ENCODE data around the gene DGKH. TPM values are rescaled to one million over a fixed set of nuclear protein-coding genes. Genes with fewer than 3 reads are reported as not detected.

The DGKH gene
- total RNA-seq, 2 experiments from 2014 or later: 6.0 TPM

DNA sequence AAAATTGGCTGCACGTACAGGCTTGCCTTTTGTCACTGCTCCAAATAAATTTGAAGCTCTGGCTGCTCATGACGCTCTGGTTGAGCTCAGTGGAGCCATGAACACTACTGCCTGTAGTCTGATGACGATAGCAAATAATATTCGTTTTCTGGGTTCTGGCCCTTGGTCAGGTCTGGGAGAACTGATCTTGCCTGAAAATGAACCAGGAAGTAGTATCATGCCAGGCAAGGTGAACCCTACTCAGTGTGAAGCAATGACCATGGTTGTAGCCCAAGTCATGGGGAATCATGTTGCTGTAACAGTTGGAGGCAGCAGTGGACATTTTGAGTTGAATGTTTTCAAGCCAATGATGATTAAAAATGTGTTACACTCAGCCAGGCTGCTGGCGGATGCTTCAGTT, 207.4 kb downstream of the DGKH start:
- Mint-ChIP-seq H3K4me1 (ENCODE audit: low read depth) (peaks cover 9% of the 10 kb centered on the region), H3K27ac (no peak overlapping the region), H3K4me3 (no peak overlapping the region), H3K9me3 (no peaks in the 10 kb centered on the region), H3K36me3 (ENCODE audit: low read depth) (no peaks in the 10 kb centered on the region), H3K27me3 (peaks cover 9% of the 10 kb centered on the region)
- ATAC-seq (ENCODE audit: poor library complexity) (no peak), DNase-seq (no peak)
- no peaks in the 10 kb centered on the region for H3K27me3 ChIP-seq (ENCODE audit: control insufficient read depth in 1 of 2, insufficient read depth in 2 of 2, low read length in 2 of 2)
- H3K27ac ChIP-seq (ENCODE audit: low read depth in 1 of 2, low read length in 2 of 2): no peak overlapping the region
- ChIA-PET POLR2A (no interaction called here), CTCF (no interaction called here)
- intact Hi-C loops (cut with DNase I, micrococcal nuclease): no loop called here
- no peaks in the 10 kb centered on the region for H3K36me3 ChIP-seq (ENCODE audit: insufficient read depth, low read length)
- no peaks in the 10 kb centered on the region for H3K4me1 ChIP-seq (ENCODE audit: insufficient read depth, low read length)
- H3K9me3 ChIP-seq (ENCODE audit: control insufficient read depth in 1 of 2, insufficient read depth in 1 of 2, low read length in 2 of 2): no peaks in the 10 kb centered on the region
- no peak overlapping the region for H3K4me3 ChIP-seq (ENCODE audit: low read length)
- TF ChIP-seq, protein P1, sequence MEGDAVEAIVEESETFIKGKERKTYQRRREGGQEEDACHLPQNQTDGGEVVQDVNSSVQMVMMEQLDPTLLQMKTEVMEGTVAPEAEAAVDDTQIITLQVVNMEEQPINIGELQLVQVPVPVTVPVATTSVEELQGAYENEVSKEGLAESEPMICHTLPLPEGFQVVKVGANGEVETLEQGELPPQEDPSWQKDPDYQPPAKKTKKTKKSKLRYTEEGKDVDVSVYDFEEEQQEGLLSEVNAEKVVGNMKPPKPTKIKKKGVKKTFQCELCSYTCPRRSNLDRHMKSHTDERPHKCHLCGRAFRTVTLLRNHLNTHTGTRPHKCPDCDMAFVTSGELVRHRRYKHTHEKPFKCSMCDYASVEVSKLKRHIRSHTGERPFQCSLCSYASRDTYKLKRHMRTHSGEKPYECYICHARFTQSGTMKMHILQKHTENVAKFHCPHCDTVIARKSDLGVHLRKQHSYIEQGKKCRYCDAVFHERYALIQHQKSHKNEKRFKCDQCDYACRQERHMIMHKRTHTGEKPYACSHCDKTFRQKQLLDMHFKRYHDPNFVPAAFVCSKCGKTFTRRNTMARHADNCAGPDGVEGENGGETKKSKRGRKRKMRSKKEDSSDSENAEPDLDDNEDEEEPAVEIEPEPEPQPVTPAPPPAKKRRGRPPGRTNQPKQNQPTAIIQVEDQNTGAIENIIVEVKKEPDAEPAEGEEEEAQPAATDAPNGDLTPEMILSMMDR (IDR thresholded peaks at IDR 0.05): no peak

DNA sequence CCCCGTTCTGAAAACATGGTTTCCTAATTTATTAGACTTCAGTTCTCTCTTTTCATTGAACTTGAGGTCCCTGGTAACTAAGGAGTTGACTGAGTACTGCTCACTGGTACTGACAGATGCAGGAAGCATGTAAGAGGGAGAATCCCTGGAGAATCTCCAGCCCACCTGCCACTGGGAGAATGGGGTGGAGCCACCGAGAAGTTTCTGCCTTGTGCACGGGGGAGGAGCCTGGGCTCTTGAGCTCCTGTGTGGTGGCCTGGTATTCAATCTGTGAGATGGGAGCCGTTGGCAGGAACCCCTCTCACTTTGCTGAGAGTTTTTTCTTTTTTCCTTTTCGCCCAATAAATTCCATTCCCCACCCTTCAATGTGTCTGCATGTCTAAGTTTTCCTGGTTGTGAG, 210.3 kb downstream of the DGKH start:
- POLR2A ChIA-PET: interaction anchor here (0.8 to 1.4 kb wide), 2 partner anchors 11 to 13 kb away, joined by 3 to 7 read pairs; partner anchors contain the start of gene AKAP11
- Mint-ChIP-seq H3K4me3 (no peak overlapping the region), H3K9me3 (no peaks in the 10 kb centered on the region), H3K27ac (no peak overlapping the region), H3K27me3 (peaks cover 5% of the 10 kb centered on the region), H3K4me1 (ENCODE audit: low read depth) (peaks cover 9% of the 10 kb centered on the region), H3K36me3 (ENCODE audit: low read depth) (no peaks in the 10 kb centered on the region)
- ATAC-seq (ENCODE audit: poor library complexity) (no peak), DNase-seq (no peak)
- H3K36me3 ChIP-seq (ENCODE audit: insufficient read depth, low read length): no peaks in the 10 kb centered on the region
- H3K4me3 ChIP-seq (ENCODE audit: low read length): no peak overlapping the region
- intact Hi-C loops (cut with DNase I, micrococcal nuclease): no loop called here
- H3K4me1 ChIP-seq (ENCODE audit: insufficient read depth, low read length): no peaks in the 10 kb centered on the region
- no peak overlapping the region for H3K27ac ChIP-seq (ENCODE audit: low read depth in 1 of 2, low read length in 2 of 2)
- CTCF ChIA-PET: interaction anchor here (1.2 kb wide), 1 partner anchor 14 kb away, joined by 3 read pairs; no protein-coding TSS in a partner anchor
- no peaks in the 10 kb centered on the region for H3K27me3 ChIP-seq (ENCODE audit: control insufficient read depth in 1 of 2, insufficient read depth in 2 of 2, low read length in 2 of 2)
- H3K9me3 ChIP-seq (ENCODE audit: control insufficient read depth in 1 of 2, insufficient read depth in 1 of 2, low read length in 2 of 2): no peaks in the 10 kb centered on the region
- TF ChIP-seq, protein P1 (IDR thresholded peaks at IDR 0.05): no peak

DNA sequence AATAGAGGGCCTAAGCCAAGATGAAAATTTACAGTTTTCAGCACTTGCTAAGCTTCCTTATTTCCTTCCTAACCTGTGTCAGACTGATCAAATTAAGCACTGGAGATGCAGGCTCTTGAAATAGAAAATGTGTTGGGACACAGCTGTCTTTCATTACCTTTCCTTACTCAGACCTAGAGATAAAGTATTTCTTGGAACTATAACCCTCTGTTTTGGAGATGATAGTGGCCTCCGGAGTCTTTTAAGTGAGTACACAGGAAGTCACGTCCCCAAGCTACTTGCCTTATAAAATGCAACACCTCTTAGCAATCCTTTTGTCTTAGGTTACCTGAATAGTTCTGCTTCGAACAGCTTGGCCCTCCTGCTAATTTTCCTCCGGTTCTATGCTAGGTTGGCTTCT, 211.1 kb downstream of the DGKH start:
- CTCF ChIA-PET: no interaction called here
- no peaks in the 10 kb centered on the region for H3K36me3 Mint-ChIP-seq (ENCODE audit: low read depth)

More for the DNA sequence above, 211.1 kb downstream of the DGKH start:
- POLR2A ChIA-PET: interaction anchor here (0.8 to 1.4 kb wide), 3 partner anchors 12 to 65 kb away, joined by 3 to 7 read pairs (median 3); partner anchors contain the start of gene AKAP11
- H3K27me3 Mint-ChIP-seq: peaks cover 5% of the 10 kb centered on the region
- TF ChIP-seq, protein P1 (IDR thresholded peaks at IDR 0.05): no peak
- no peaks in the 10 kb centered on the region for H3K36me3 ChIP-seq (ENCODE audit: insufficient read depth, low read length)
- H3K27me3 ChIP-seq (ENCODE audit: control insufficient read depth in 1 of 2, insufficient read depth in 2 of 2, low read length in 2 of 2): no peaks in the 10 kb centered on the region
- no peak for DNase-seq
- no peak for ATAC-seq (ENCODE audit: poor library complexity)
- H3K27ac Mint-ChIP-seq: no peak overlapping the region
- H3K4me3 Mint-ChIP-seq: no peak overlapping the region
- no peak overlapping the region for H3K4me3 ChIP-seq (ENCODE audit: low read length)
- no peak overlapping the region for H3K27ac ChIP-seq (ENCODE audit: low read depth in 1 of 2, low read length in 2 of 2)
- no peaks in the 10 kb centered on the region for H3K9me3 Mint-ChIP-seq
- H3K4me1 ChIP-seq (ENCODE audit: insufficient read depth, low read length): no peaks in the 10 kb centered on the region
- H3K9me3 ChIP-seq (ENCODE audit: control insufficient read depth in 1 of 2, insufficient read depth in 1 of 2, low read length in 2 of 2): no peaks in the 10 kb centered on the region
- H3K4me1 Mint-ChIP-seq (ENCODE audit: low read depth): peaks cover 9% of the 10 kb centered on the region
- intact Hi-C loops (cut with DNase I, micrococcal nuclease): no loop called here
